Uterus (tissue), 2 donors: ENCODE results near the gene FAM240A.

Experiments used
- CTCF ChIP-seq, 4 experiments: fragments of 200-600 bp in 2 of 4; fragments of 450-650 bp in 2 of 4; sonication (generic) in 2 of 4; IDR thresholded peaks; one replicate each; pipeline ENCODE4 v1.5.1; 2016 to 2019; ENCODE audit warnings: antibody characterized with exemption in 4 of 4, mild to moderate bottlenecking in 2 of 4, moderate library complexity in 1 of 4
- POLR2A ChIP-seq, 2 donors: fragments of 450-650 bp; IDR thresholded peaks; one replicate each; pipeline ENCODE4 v1.6.1; 2016; ENCODE audit warnings: antibody characterized with exemption in 2 of 2, mild to moderate bottlenecking in 1 of 2, moderate library complexity in 1 of 2

- TF ChIP-seq CTCF (IDR thresholded peaks at IDR 0.05) = no peak
- no peak for TF ChIP-seq POLR2A (IDR thresholded peaks at IDR 0.05)
Measured at GRCh38 chr3:46613313-46614005, 1.1 kb downstream of the FAM240A start.
